Hepatocyte (in vitro differentiated cells): ENCODE data around the gene TAF7. TPM values are rescaled to one million over a fixed set of nuclear protein-coding genes. Genes with fewer than 3 reads are reported as not detected.
"Not testable (repeated sequence)": the region's sequence is repeated elsewhere in the genome, so short reads cannot be mapped to it uniquely, and the experiment has no call there.

Experiments used
- DNase-seq: peaks from one replicate; pipeline ENCODE4 v3.0.0-alpha.2; 2016; ENCODE audit warnings: low spot score
- H2AFZ ChIP-seq: fragments of 200-600 bp; sonication (generic); 2 replicates; pipeline ENCODE4 v1.6.0; 2016; ENCODE audit warnings: antibody characterized with exemption, mild to moderate bottlenecking
- H3K27ac ChIP-seq: fragments of 200-600 bp; sonication (generic); 2 replicates; pipeline ENCODE4 v1.5.1; 2016; ENCODE audit warnings: mild to moderate bottlenecking
- H3K27me3 ChIP-seq: fragments of 200-600 bp; sonication (generic); 2 replicates; pipeline ENCODE4 v1.6.1; 2016
- H3K36me3 ChIP-seq: fragments of 200-600 bp; sonication (generic); replicated peaks from 2 replicates; pipeline ENCODE4 v1.5.1; 2016; ENCODE audit warnings: low read depth; ENCODE audit not compliant: insufficient read depth
- H3K4me1 ChIP-seq: fragments of 200-600 bp; sonication (generic); 2 replicates; pipeline ENCODE4 v1.5.1; 2016; ENCODE audit warnings: mild to moderate bottlenecking, moderate library complexity; ENCODE audit not compliant: insufficient read depth
- H3K4me2 ChIP-seq: fragments of 200-600 bp; sonication (generic); 2 replicates; pipeline ENCODE4 v1.6.0; 2016
- H3K4me3 ChIP-seq: fragments of 200-600 bp; sonication (generic); 2 replicates; pipeline ENCODE4 v1.5.1; 2016; ENCODE audit warnings: mild to moderate bottlenecking
- H3K79me2 ChIP-seq: fragments of 200-600 bp; sonication (generic); 2 replicates; pipeline ENCODE4 v1.6.0; 2017; ENCODE audit warnings: mild to moderate bottlenecking
- H3K9me2 ChIP-seq: fragments of 200-600 bp; sonication (generic); replicated peaks from 2 replicates; pipeline ENCODE4 v1.6.0; 2017; ENCODE audit warnings: mild to moderate bottlenecking; ENCODE audit not compliant: insufficient read depth
- H3K9me3 ChIP-seq: fragments of 200-600 bp; sonication (generic); 2 replicates; pipeline ENCODE4 v1.5.1; 2016; ENCODE audit warnings: low read depth, mild to moderate bottlenecking
- H4K20me1 ChIP-seq: fragments of 200-600 bp; sonication (generic); 2 replicates; pipeline ENCODE4 v1.6.0; 2016; ENCODE audit warnings: mild to moderate bottlenecking; ENCODE audit not compliant: insufficient read depth, poor library complexity, severe bottlenecking
- CTCF ChIP-seq: fragments of 200-600 bp; sonication (generic); IDR thresholded peaks from 2 replicates; pipeline ENCODE4 v1.5.1; 2016; ENCODE audit warnings: antibody characterized with exemption, mild to moderate bottlenecking; ENCODE audit not compliant: poor library complexity
- EZH2 ChIP-seq: fragments of 200-600 bp; sonication (generic); IDR thresholded peaks from 2 replicates; pipeline ENCODE4 v1.6.1; 2016; ENCODE audit warnings: antibody characterized with exemption, mild to moderate bottlenecking, borderline replicate concordance
- EZH2phosphoT487 ChIP-seq: fragments of 200-600 bp; sonication (generic); IDR thresholded peaks from one replicate; pipeline ENCODE4 v1.6.1; 2018; ENCODE audit warnings: antibody characterized with exemption, mild to moderate bottlenecking, low read depth, moderate library complexity; ENCODE audit not compliant: unreplicated experiment, severe bottlenecking
- WGBS: methylation state at CpG from one replicate; pipeline ENCODE4 v1.1.6; 2016; ENCODE audit warnings: low lambda C conversion rate; ENCODE audit errors: missing lambda C conversion rate; 5-methylcytosine and 5-hydroxymethylcytosine counted together
- polyA plus RNA-seq: library from polyadenylated mRNA; unstranded; fragments of >200 nt; fragmentation: Nextera tagmentation; extraction: Ambion mirVana; gene quantifications from 2 replicates; pipeline ENCODE4 v1.2.1, GENCODE V29; 2016
- total RNA-seq: library from RNA; depleted of rRNA; stranded (reverse); fragments of >200 nt; gene quantifications from 2 replicates; pipeline ENCODE4 v1.2.3, GENCODE V29; 2014

TAF7 gene
- total and polyA plus RNA-seq, 2 experiments from 2014 or later, result 85.2 to 103 TPM

DNA sequence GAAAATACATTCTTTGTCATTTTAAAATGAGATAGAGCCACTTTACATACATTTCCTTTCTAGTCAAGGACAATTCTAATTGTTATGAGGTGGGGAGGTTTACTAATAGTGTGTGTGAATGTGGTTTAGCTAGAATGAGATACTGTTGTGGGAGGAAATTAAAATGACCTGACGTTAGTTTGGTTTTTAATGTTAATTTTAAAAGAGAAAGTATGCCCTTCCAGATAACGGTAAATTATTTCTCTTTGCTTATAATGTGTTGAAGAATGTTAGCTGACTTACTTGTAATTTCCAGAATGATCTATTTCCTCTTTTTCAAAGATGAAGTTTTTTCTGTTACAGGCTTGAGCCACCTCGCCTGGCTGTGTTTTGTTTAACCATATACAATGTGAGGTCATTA is 1.7 kb upstream of the TAF7 start:
- Histone ChIP-seq H3K4me2 (no peak overlapping the region), H4K20me1 (no peaks in the 10 kb centered on the region), H3K9me2 (no peaks in the 10 kb centered on the region), H3K9me3 (peaks cover 39% of the 10 kb centered on the region), H3K36me3 (peaks cover 20% of the 10 kb centered on the region), H3K4me1 (no peaks in the 10 kb centered on the region), H2AFZ (no peak overlapping the region), H3K27ac (no peak overlapping the region), H3K4me3 (no peak overlapping the region), H3K27me3 (no peaks in the 10 kb centered on the region), H3K79me2 (peaks cover 27% of the 10 kb centered on the region)
- no peak for DNase-seq
- no peak for TF ChIP-seq EZH2
- no peak for TF ChIP-seq EZH2phosphoT487
- no peak for TF ChIP-seq CTCF
- WGBS, result 93% methylated on average over 3 of the region's 3 CpGs

DNA sequence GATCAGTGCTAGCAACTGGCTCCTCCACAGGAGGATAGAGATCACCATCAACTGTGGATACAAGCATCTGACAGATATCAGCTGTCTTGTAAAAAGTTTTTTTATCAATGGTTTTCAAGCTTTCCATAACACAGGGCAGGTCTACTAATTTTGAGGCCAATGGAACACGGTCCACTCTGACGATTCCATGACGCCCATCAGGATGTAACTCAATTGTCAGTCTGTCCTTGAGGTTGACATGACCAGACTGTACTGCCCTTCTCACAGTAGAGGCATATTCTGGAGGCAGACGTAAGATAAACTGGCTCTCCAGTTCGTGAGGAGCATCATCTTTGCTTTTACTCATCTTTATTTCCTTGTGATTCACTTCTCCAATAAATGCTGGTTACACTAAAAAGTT is 885 bp downstream of the TAF7 start:
- no peak for DNase-seq
- WGBS, result 80% methylated on average over 5 of the region's 5 CpGs
- Histone ChIP-seq H3K27me3 (no peaks in the 10 kb centered on the region), H4K20me1 (no peaks in the 10 kb centered on the region), H2AFZ (no peak overlapping the region), H3K9me2 (no peaks in the 10 kb centered on the region), H3K36me3 (peaks cover 20% of the 10 kb centered on the region), H3K4me1 (no peaks in the 10 kb centered on the region), H3K4me2 (peak overlapping the region; percentile 71), H3K79me2 (peaks cover 48% of the 10 kb centered on the region), H3K4me3 (peak overlapping the region; percentile 56), H3K27ac (peak overlapping the region; percentile 99), H3K9me3 (peaks cover 62% of the 10 kb centered on the region)
- TF ChIP-seq EZH2phosphoT487 (no peak), EZH2 (no peak), CTCF (no peak)

GRCh38 chr5:141319202-141319601 is 1.4 kb downstream of the TAF7 start:
- Histone ChIP-seq H3K79me2 (peaks cover 49% of the 10 kb centered on the region), H3K4me1 (no peaks in the 10 kb centered on the region), H2AFZ (no peak overlapping the region), H3K9me2 (no peaks in the 10 kb centered on the region), H3K9me3 (peaks cover 63% of the 10 kb centered on the region), H3K4me3 (peak overlapping the region; percentile 56), H3K4me2 (peak overlapping the region; percentile 71), H3K27me3 (no peaks in the 10 kb centered on the region), H3K36me3 (peaks cover 20% of the 10 kb centered on the region), H3K27ac (no peak overlapping the region), H4K20me1 (no peaks in the 10 kb centered on the region)
- DNase-seq, result no peak
- WGBS, result 100% methylated on average over 6 of the region's 6 CpGs
- TF ChIP-seq EZH2 (no peak), EZH2phosphoT487 (no peak)

GRCh38 chr5:141316963-141317362 is 3.6 kb downstream of the TAF7 start:
- H3K27me3 ChIP-seq, DNase-seq, H3K27ac ChIP-seq, H2AFZ ChIP-seq, H3K4me1 ChIP-seq, H3K4me2 ChIP-seq, H3K9me2 ChIP-seq, H4K20me1 ChIP-seq, H3K4me3 ChIP-seq: not testable (repeated sequence)
- Histone ChIP-seq H3K36me3 (peaks cover 20% of the 10 kb centered on the region), H3K9me3 (peaks cover 80% of the 10 kb centered on the region), H3K79me2 (peaks cover 59% of the 10 kb centered on the region)
- WGBS, result 96% methylated on average over 4 of the region's 4 CpGs
